HEK293 (cell line): ENCODE results near the gene TMEM271.

ENCODE experiments used
- YY1 ChIP-seq: fragments of 450-650 bp; formaldehyde crosslinking; IDR thresholded peaks from 2 replicates; pipeline ENCODE4 v1.5.1; 2018; ENCODE audit warnings: missing biosample characterization, missing genetic modification characterization
- ZNF223 ChIP-seq: fragments of 450-650 bp; formaldehyde crosslinking; IDR thresholded peaks from 2 replicates; pipeline ENCODE4 v1.5.1; 2016; ENCODE audit warnings: missing biosample characterization, missing genetic modification characterization
- ZNF404 ChIP-seq: fragments of 450-650 bp; formaldehyde crosslinking; IDR thresholded peaks from 2 replicates; pipeline ENCODE4 v1.5.1; 2017; ENCODE audit warnings: missing biosample characterization, missing genetic modification characterization
- ZNF660 ChIP-seq: fragments of 450-650 bp; IDR thresholded peaks from 2 replicates; pipeline ENCODE4 v1.5.1; 2018; ENCODE audit warnings: missing biosample characterization, mild to moderate bottlenecking, missing genetic modification characterization
- ZNF664 ChIP-seq: fragments of 450-650 bp; formaldehyde crosslinking; IDR thresholded peaks from 2 replicates; pipeline ENCODE4 v1.5.1; 2016; ENCODE audit warnings: missing biosample characterization, missing genetic modification characterization
- ZNF830 ChIP-seq: fragments of 450-650 bp; IDR thresholded peaks from 2 replicates; pipeline ENCODE4 v1.5.0; 2018; ENCODE audit warnings: missing biosample characterization, missing genetic modification characterization, low read depth, mild to moderate bottlenecking, moderate library complexity
- TF ChIP-seq, protein P1 (sequence below): fragments of 450-650 bp; formaldehyde crosslinking; IDR thresholded peaks from 2 replicates; pipeline ENCODE4 v1.5.1; 2016; ENCODE audit warnings: missing biosample characterization, missing genetic modification characterization
- TF ChIP-seq, protein P2 (sequence below): fragments of 450-650 bp; formaldehyde crosslinking; IDR thresholded peaks from 2 replicates; pipeline ENCODE4 v1.5.1; 2016; ENCODE audit warnings: missing biosample characterization, missing genetic modification characterization
- TF ChIP-seq, protein P3 (sequence below): fragments of 450-650 bp; formaldehyde crosslinking; IDR thresholded peaks from 2 replicates; pipeline ENCODE4 v1.5.1; 2016; ENCODE audit warnings: missing biosample characterization, missing genetic modification characterization

DNA sequence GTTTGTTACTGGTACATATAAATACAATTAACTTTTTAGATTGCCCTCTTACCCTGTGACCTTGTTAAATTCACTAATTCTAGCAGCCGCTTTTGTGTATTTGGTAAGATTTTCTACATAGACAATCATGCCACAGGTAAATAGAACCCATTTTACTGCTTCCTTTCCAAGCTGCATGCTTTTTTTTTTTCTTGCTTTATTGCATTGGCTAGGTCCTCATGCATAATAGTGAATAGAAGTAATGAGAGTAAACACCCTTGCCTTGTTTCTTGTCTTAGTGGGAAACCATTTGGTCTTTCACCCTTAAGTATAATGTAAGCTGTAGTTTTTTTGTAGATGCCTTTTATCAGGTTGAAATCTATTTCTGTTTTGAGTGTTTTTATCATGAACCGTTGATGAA lies 7.7 kb upstream of the TMEM271 start:
- TF ChIP-seq YY1 (tag by site-specific recombination) (no peak), ZNF404 (tag by site-specific recombination) (no peak), ZNF830 (tag by site-specific recombination) (no peak), ZNF660 (tag by site-specific recombination) (no peak), ZNF223 (tag by site-specific recombination) (no peak), ZNF664 (tag by site-specific recombination) (no peak)
- TF ChIP-seq, protein P1, sequence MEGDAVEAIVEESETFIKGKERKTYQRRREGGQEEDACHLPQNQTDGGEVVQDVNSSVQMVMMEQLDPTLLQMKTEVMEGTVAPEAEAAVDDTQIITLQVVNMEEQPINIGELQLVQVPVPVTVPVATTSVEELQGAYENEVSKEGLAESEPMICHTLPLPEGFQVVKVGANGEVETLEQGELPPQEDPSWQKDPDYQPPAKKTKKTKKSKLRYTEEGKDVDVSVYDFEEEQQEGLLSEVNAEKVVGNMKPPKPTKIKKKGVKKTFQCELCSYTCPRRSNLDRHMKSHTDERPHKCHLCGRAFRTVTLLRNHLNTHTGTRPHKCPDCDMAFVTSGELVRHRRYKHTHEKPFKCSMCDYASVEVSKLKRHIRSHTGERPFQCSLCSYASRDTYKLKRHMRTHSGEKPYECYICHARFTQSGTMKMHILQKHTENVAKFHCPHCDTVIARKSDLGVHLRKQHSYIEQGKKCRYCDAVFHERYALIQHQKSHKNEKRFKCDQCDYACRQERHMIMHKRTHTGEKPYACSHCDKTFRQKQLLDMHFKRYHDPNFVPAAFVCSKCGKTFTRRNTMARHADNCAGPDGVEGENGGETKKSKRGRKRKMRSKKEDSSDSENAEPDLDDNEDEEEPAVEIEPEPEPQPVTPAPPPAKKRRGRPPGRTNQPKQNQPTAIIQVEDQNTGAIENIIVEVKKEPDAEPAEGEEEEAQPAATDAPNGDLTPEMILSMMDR (tag by site-specific recombination): no peak
- TF ChIP-seq, protein P2, sequence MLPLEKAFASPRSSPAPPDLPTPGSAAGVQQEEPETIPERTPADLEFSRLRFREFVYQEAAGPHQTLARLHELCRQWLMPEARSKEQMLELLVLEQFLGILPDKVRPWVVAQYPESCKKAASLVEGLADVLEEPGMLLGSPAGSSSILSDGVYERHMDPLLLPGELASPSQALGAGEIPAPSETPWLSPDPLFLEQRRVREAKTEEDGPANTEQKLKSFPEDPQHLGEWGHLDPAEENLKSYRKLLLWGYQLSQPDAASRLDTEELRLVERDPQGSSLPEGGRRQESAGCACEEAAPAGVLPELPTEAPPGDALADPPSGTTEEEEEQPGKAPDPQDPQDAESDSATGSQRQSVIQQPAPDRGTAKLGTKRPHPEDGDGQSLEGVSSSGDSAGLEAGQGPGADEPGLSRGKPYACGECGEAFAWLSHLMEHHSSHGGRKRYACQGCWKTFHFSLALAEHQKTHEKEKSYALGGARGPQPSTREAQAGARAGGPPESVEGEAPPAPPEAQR (tag by site-specific recombination): no peak
- TF ChIP-seq, protein P3, sequence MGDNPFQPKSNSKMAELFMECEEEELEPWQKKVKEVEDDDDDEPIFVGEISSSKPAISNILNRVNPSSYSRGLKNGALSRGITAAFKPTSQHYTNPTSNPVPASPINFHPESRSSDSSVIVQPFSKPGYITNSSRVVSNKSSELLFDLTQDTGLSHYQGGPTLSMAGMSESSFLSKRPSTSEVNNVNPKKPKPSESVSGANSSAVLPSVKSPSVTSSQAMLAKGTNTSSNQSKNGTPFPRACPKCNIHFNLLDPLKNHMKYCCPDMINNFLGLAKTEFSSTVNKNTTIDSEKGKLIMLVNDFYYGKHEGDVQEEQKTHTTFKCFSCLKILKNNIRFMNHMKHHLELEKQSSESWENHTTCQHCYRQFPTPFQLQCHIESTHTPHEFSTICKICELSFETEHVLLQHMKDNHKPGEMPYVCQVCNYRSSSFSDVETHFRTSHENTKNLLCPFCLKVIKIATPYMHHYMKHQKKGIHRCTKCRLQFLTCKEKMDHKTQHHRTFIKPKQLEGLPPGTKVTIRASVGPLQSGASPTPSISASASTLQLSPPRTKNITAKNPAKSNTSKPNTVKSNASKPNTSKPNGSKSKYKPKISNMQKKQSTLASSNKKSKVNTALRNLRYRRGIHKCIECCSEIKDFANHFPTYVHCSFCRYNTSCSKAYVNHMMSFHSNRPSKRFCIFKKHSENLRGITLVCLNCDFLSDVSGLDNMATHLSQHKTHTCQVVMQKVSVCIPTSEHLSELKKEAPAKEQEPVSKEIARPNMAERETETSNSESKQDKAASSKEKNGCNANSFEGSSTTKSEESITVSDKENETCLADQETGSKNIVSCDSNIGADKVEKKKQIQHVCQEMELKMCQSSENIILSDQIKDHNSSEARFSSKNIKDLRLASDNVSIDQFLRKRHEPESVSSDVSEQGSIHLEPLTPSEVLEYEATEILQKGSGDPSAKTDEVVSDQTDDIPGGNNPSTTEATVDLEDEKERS (tag by site-specific recombination): no peak
